Upper lobe of left lung (tissue), 6 donors: ENCODE measurements around the gene RGS9. TPM values are rescaled to one million over a fixed set of nuclear protein-coding genes. Genes with fewer than 3 reads are reported as not detected.
"Not testable (repeated sequence)": the region's sequence is repeated elsewhere in the genome, so short reads cannot be mapped to it uniquely, and the experiment has no call there.

Source experiments
- ATAC-seq, 2 donors: fragments of 200-7000 bp; cut with Tn5 transposase; one replicate each; pipeline ENCODE4 v1.9.1; 2022; ENCODE audit warnings: mild to moderate bottlenecking in 2 of 2, moderate library complexity in 2 of 2; ENCODE audit not compliant: low FRiP score in 2 of 2
- DNase-seq, 2 donors: peaks; one replicate each; pipeline ENCODE4 v3.0.0-alpha.2; 2019 to 2020
- H3K27ac ChIP-seq, 4 donors: fragments of 200-600 bp; sonication (generic); one replicate each; pipeline ENCODE4 v1.5.1; 2016 to 2019
- H3K27me3 ChIP-seq, 4 donors: fragments of 200-600 bp; sonication (generic); one replicate each; pipeline ENCODE4 v1.5.1; 2017 to 2019
- H3K36me3 ChIP-seq, 4 donors: fragments of 200-600 bp; sonication (generic); one replicate each; pipeline ENCODE4 v1.5.1; 2016 to 2019
- H3K4me1 ChIP-seq, 4 donors: fragments of 200-600 bp; sonication (generic); one replicate each; pipeline ENCODE4 v1.5.1; 2018 to 2019
- H3K4me3 ChIP-seq, 4 donors: fragments of 200-600 bp; sonication (generic); one replicate each; pipeline ENCODE4 v1.5.1; 2017 to 2019; ENCODE audit warnings: mild to moderate bottlenecking in 2 of 4, moderate library complexity in 1 of 4
- H3K9me3 ChIP-seq, 4 donors: fragments of 200-600 bp; sonication (generic); one replicate each; pipeline ENCODE4 v1.5.1; 2018 to 2019
- CTCF ChIP-seq, 6 experiments: fragments of 450-650 bp in 4 of 6; fragments of 200-600 bp in 2 of 6; sonication (generic) in 2 of 6; IDR thresholded peaks; one replicate each; pipeline ENCODE4 v1.5.1; 2016 to 2019; ENCODE audit warnings: antibody characterized with exemption in 6 of 6
- EP300 ChIP-seq, 4 donors: sonication (generic); formaldehyde crosslinking; IDR thresholded peaks; one replicate each; pipeline ENCODE4 v1.5.1; 2017; ENCODE audit warnings: antibody characterized with exemption in 4 of 4, control low read depth in 2 of 4
- POLR2A ChIP-seq, 4 donors: fragments of 450-650 bp; IDR thresholded peaks; one replicate each; pipeline ENCODE4 v1.5.1; 2016 to 2017; ENCODE audit warnings: antibody characterized with exemption in 4 of 4, mild to moderate bottlenecking in 2 of 4
- POLR2AphosphoS5 ChIP-seq, 2 donors: sonication (generic); formaldehyde crosslinking; IDR thresholded peaks; one replicate each; pipeline ENCODE4 v1.5.1; 2017; ENCODE audit warnings: antibody characterized with exemption in 2 of 2
- WGBS, 2 donors: methylation state at CpG; one replicate each; pipeline ENCODE4 v1.1.5; 2017 to 2018; 5-methylcytosine and 5-hydroxymethylcytosine counted together
- total RNA-seq, 6 donors: library from RNA; depleted of rRNA in 4 of 6; stranded (reverse); fragments of >200 nt in 4 of 6; gene quantifications; one replicate each; pipeline versions ENCODE4 v1.1.0 to v1.2.1, GENCODE V29; 2016 to 2021
- donor health status: DM: no; HTN: no; CAD: no; lungs with moderate emphysema.
- donor health status: DM: no; HTN: yes; CAD: no; lungs with severe emphysema.

Gene RGS9
- total RNA-seq, 6 donors from 2014 or later: 3.9 to 16.2 (median 8.1) TPM

DNA sequence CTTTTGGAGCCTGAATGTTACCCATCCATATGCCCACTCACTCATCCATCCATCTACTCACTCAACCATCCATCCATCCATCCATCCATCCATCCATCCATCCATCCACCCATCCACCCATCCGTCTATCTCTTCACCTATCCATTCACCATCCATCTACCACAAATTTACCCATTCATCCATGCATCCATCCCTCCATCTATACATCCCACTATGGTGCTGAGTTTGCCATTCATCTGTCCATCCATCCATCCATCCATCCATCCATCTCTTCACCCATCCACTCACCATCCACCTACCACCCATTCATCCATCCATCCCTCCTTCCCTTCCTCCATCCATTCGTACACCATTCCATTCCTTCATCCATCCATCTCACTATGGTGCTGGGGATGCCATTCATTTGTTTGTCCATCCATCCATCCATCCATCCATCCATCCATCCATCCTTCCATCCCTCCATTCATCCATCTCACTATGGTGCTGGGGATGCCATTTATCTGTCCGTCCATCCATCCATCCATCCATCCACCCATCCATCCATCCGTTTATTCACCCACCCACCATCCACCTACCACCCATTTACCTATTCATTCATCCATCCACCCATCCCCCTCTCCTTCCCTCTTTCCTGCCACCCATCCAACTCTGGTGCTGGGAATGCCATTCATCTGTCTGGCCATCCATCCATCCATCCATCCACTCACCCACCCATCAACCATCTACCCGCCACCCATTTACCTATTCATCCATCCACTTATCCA, 39.7 kb downstream of the RGS9 start:
- H3K9me3 ChIP-seq: no peaks in the 10 kb centered on the region
- no peak for ATAC-seq

GRCh38 chr17:65177901-65178300, 40.7 kb downstream of the RGS9 start:
- H3K27ac ChIP-seq: no peak overlapping the region

More for the DNA sequence above, 39.7 kb downstream of the RGS9 start:
- H3K27ac ChIP-seq: no peak overlapping the region
- no peak overlapping the region for H3K4me3 ChIP-seq
- no peak for TF ChIP-seq POLR2A (IDR thresholded peaks at IDR 0.05)
- no peak for TF ChIP-seq EP300 (IDR thresholded peaks at IDR 0.05)
- TF ChIP-seq POLR2AphosphoS5 (IDR thresholded peaks at IDR 0.05): no peak
- TF ChIP-seq CTCF (IDR thresholded peaks at IDR 0.05): no peak
- no peaks in the 10 kb centered on the region for H3K27me3 ChIP-seq
- DNase-seq: no peak
- 82 to 96% methylated on average over 5 of the region's 5 CpGs for WGBS, 2 donors
- H3K36me3 ChIP-seq: no peaks in the 10 kb centered on the region
- H3K4me1 ChIP-seq: peaks cover 9 to 33% (median 18%) of the 10 kb centered on the region in 4 donors

GRCh38 chr17:65180276-65180675, 43.1 kb downstream of the RGS9 start:
- not testable (repeated sequence) for DNase-seq, ATAC-seq, H3K9me3 ChIP-seq, H3K36me3 ChIP-seq, H3K4me3 ChIP-seq, H3K27me3 ChIP-seq
- WGBS, 2 donors: 88 to 95% methylated on average over 12 of the region's 12 CpGs
- Histone ChIP-seq H3K27ac (peak overlapping the region in 1 of 4 donors; percentile 23), H3K4me1 (peaks cover 3 to 30% (median 6%) of the 10 kb centered on the region in 4 donors)

More at GRCh38 chr17:65177901-65178300, 40.7 kb downstream of the RGS9 start:
- Histone ChIP-seq H3K9me3 (no peaks in the 10 kb centered on the region), H3K36me3 (no peaks in the 10 kb centered on the region), H3K4me1 (peaks cover 8 to 30% (median 12%) of the 10 kb centered on the region in 4 donors), H3K4me3 (no peak overlapping the region), H3K27me3 (no peaks in the 10 kb centered on the region)
- TF ChIP-seq EP300 (IDR thresholded peaks at IDR 0.05) (no peak), POLR2AphosphoS5 (IDR thresholded peaks at IDR 0.05) (no peak), CTCF (IDR thresholded peaks at IDR 0.05) (no peak), POLR2A (IDR thresholded peaks at IDR 0.05) (no peak)
- ATAC-seq (no peak), DNase-seq (no peak)
- 66 to 71% methylated on average over 4 of the region's 4 CpGs for WGBS, 2 donors

DNA sequence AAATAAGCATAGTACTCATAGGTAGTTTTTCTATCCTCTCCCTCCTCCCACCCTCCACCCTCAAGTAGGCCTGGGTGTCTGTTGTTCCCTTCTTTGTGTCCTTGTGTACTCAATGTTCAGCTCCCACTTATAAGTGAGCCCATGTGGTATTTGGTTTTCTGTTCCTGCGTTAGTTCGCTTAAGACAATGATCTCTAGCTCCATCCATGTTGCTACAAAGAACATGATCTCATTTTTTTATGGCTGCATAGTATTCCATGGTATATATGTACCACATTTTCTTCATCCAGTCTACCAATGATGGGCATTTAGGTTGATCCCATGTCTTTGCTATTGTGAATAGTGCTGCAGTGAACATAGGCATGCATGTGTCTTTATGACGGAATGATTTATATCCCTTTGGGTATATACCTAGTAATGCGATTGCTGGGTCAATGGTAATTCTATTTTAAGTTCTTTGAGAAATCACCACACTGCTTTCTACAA, 43.6 kb downstream of the RGS9 start:
- H3K36me3 ChIP-seq, H3K4me3 ChIP-seq, H3K27ac ChIP-seq, H3K9me3 ChIP-seq, H3K27me3 ChIP-seq, ATAC-seq, DNase-seq: not testable (repeated sequence)
- 83 to 90% methylated on average over 4 of the region's 4 CpGs for WGBS, 2 donors
- H3K4me1 ChIP-seq: peaks cover 3 to 30% (median 6%) of the 10 kb centered on the region in 4 donors

DNA sequence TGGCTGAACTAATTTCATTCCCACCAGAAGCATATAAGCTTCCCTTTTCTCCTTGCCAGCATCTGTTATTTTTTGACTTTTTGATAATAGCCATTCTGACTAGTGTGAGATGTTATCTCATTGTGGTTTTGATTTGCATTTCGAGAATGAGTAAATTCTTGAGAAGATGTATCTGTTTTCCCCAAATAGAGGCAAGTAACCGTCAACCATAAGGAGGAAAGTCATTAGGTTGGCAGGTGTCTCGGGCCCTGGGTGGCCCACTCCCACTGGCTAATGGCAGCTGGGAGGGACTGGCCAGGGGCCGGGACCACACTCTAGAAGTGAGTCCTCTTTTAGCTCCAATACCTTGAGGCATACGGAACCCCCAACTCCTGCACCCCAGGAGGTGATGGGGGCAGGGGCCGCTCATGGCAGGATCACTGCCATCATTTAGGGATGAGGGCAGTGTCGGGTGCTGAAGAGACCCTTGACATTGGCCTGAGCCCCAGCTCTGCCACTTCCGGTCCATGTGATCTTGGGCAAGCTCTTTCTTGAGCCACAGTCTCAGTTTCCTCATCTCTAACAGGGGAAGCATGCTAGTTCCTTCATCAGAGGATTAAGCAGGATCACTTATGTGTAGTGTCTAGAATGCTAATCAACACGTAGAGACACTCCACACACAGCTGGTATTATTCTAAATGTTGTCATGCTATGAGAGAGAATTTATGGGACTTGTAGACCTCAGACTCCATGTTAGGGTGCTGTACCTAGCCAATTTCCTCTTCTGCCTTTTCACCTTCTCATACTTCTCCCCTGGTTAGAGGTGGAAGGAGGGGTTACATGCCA, 44.3 kb downstream of the RGS9 start:
- no peak for TF ChIP-seq CTCF (IDR thresholded peaks at IDR 0.05)
- H3K27ac ChIP-seq: peak overlapping the region in 1 of 4 donors; percentile 46
- H3K4me1 ChIP-seq: peaks cover 3 to 30% (median 6%) of the 10 kb centered on the region in 4 donors
- H3K27me3 ChIP-seq: no peaks in the 10 kb centered on the region
- no peak for DNase-seq
- no peak overlapping the region for H3K4me3 ChIP-seq
- no peaks in the 10 kb centered on the region for H3K9me3 ChIP-seq
- WGBS, 2 donors: 71 to 75% methylated on average over 8 to 9 of the region's 9 CpGs
- no peaks in the 10 kb centered on the region for H3K36me3 ChIP-seq
- peak in 1 of 2 donors; percentile 14 for ATAC-seq
